Tibial nerve (tissue), 4 donors: Measurements from ENCODE around the gene SCYGR6. TPM values are rescaled to one million over a fixed set of nuclear protein-coding genes. Genes with fewer than 3 reads are reported as not detected.

Source experiments
- DNase-seq, 2 donors: peaks; one replicate each; pipeline ENCODE4 v3.0.0-alpha.2; 2019; ENCODE audit warnings: low spot score in 2 of 2
- H3K27ac ChIP-seq, 4 donors: fragments of 200-600 bp; sonication (generic) in 3 of 4; one replicate each; pipeline ENCODE4 v1.5.1; 2017 to 2019; ENCODE audit warnings: mild to moderate bottlenecking in 1 of 4
- H3K27me3 ChIP-seq, 2 donors: fragments of 200-600 bp; sonication (generic) in 1 of 2; one replicate each; pipeline versions ENCODE4 v1.5.1 to v1.6.0; 2017 to 2019
- H3K36me3 ChIP-seq, 3 donors: fragments of 200-600 bp; sonication (generic); one replicate each; pipeline ENCODE4 v1.5.1; 2018 to 2019
- H3K4me1 ChIP-seq, 4 donors: fragments of 200-600 bp; sonication (generic) in 3 of 4; one replicate each; pipeline ENCODE4 v1.5.1; 2017 to 2019
- H3K4me3 ChIP-seq, 4 donors: fragments of 200-600 bp; sonication (generic) in 3 of 4; one replicate each; pipeline ENCODE4 v1.5.1; 2017 to 2019; ENCODE audit warnings: mild to moderate bottlenecking in 1 of 4, moderate library complexity in 1 of 4
- H3K9me3 ChIP-seq, 4 donors: fragments of 200-600 bp; sonication (generic) in 3 of 4; one replicate each; pipeline ENCODE4 v1.5.1; 2017 to 2019
- CTCF ChIP-seq, 5 experiments: fragments of 200-600 bp in 3 of 5; fragments of 450-650 bp in 2 of 5; sonication (generic) in 3 of 5; IDR thresholded peaks; one replicate each; pipeline ENCODE4 v1.5.1; 2016 to 2019; ENCODE audit warnings: antibody characterized with exemption in 5 of 5, mild to moderate bottlenecking in 3 of 5, moderate library complexity in 2 of 5
- EP300 ChIP-seq, 2 donors: sonication (generic); formaldehyde crosslinking; IDR thresholded peaks; one replicate each; pipeline ENCODE4 v1.6.1; 2017; ENCODE audit warnings: antibody characterized with exemption in 2 of 2, mild to moderate bottlenecking in 1 of 2
- POLR2A ChIP-seq, 2 donors: fragments of 450-650 bp; IDR thresholded peaks; one replicate each; pipeline ENCODE4 v1.6.1; 2017; ENCODE audit warnings: antibody characterized with exemption in 2 of 2, mild to moderate bottlenecking in 2 of 2, moderate library complexity in 2 of 2
- WGBS, 2 donors: methylation state at CpG; one replicate each; pipeline ENCODE4 v1.1.5; 2018; 5-methylcytosine and 5-hydroxymethylcytosine counted together
- total RNA-seq, 4 donors: library from RNA; depleted of rRNA; stranded (reverse); fragments of >200 nt; gene quantifications; one replicate each; pipeline ENCODE4 v1.1.0, GENCODE V29; 2016

Gene SCYGR6
- total RNA-seq, 4 donors from 2014 or later = not detected

GRCh38 chr2:227720680-227721079 is 3.9 kb downstream of the SCYGR6 start:
- 88 to 93% methylated on average over 4 of the region's 4 CpGs for whole genome bisulfite sequencing, 2 donors
- Histone ChIP-seq H3K36me3 (no peaks in the 10 kb centered on the region), H3K4me1 (peaks cover 0 to 15% (median 0%) of the 10 kb centered on the region in 4 donors), H3K4me3 (no peak overlapping the region), H3K27me3 (no peaks in the 10 kb centered on the region), H3K27ac (no peak overlapping the region), H3K9me3 (no peaks in the 10 kb centered on the region)
- TF ChIP-seq POLR2A (IDR thresholded peaks at IDR 0.05) (no peak), EP300 (IDR thresholded peaks at IDR 0.05) (no peak), CTCF (IDR thresholded peaks at IDR 0.05) (no peak)
- no peak for DNase-seq

GRCh38 chr2:227719641-227720040 is 4.9 kb downstream of the SCYGR6 start:
- no peak overlapping the region for H3K4me3 ChIP-seq
- no peaks in the 10 kb centered on the region for H3K27me3 ChIP-seq
- H3K36me3 ChIP-seq = no peaks in the 10 kb centered on the region
- TF ChIP-seq EP300 (IDR thresholded peaks at IDR 0.05) (no peak), CTCF (IDR thresholded peaks at IDR 0.05) (no peak), POLR2A (IDR thresholded peaks at IDR 0.05) (no peak)
- 96 to 98% methylated on average over 4 of the region's 4 CpGs for WGBS, 2 donors
- no peaks in the 10 kb centered on the region for H3K9me3 ChIP-seq
- DNase-seq = no peak
- H3K4me1 ChIP-seq = peaks cover 0 to 15% (median 0%) of the 10 kb centered on the region in 4 donors
- H3K27ac ChIP-seq = no peak overlapping the region

GRCh38 chr2:227717687-227718567 is 6.6 kb downstream of the SCYGR6 start, which contains the start of gene SLC19A3:
SLC19A3 (minus strand) TSS chr2:227718028; CDS start chr2:227702318, 15,710 bp downstream.
- 2 to 3% methylated on average over 35 of the region's 35 CpGs for WGBS, 2 donors
- Histone ChIP-seq H3K4me1 (peaks cover 0 to 15% (median 0%) of the 10 kb centered on the region in 4 donors), H3K9me3 (no peaks in the 10 kb centered on the region), H3K27me3 (no peaks in the 10 kb centered on the region), H3K27ac (peak within 1 kb of the TSS; percentile 29 to 84 (median 50)), H3K4me3 (peak within 1 kb of the TSS; percentile 23 to 48 (median 25)), H3K36me3 (no peaks in the 10 kb centered on the region)
- no peak for TF ChIP-seq CTCF (IDR thresholded peaks at IDR 0.05)
- no peak for TF ChIP-seq POLR2A (IDR thresholded peaks at IDR 0.05)
- TF ChIP-seq EP300 (IDR thresholded peaks at IDR 0.05) = peak in 1 of 2 donors; percentile 57
- DNase-seq = peak; percentile 75 to 84

- H3K4me1 ChIP-seq = peaks cover 0 to 15% (median 0%) of the 10 kb centered on the region in 4 donors
- no peaks in the 10 kb centered on the region for H3K36me3 ChIP-seq
- no peak for DNase-seq
- TF ChIP-seq POLR2A (IDR thresholded peaks at IDR 0.05) (no peak), EP300 (IDR thresholded peaks at IDR 0.05) (no peak), CTCF (IDR thresholded peaks at IDR 0.05) (no peak)
- no peaks in the 10 kb centered on the region for H3K9me3 ChIP-seq
- 80 to 96% methylated on average over 2 of the region's 2 CpGs for WGBS, 2 donors
- no peak overlapping the region for H3K27ac ChIP-seq
- no peak overlapping the region for H3K4me3 ChIP-seq
- H3K27me3 ChIP-seq = no peaks in the 10 kb centered on the region
Measured at GRCh38 chr2:227716501-227716900, 8.1 kb downstream of the SCYGR6 start.

- 100% methylated on average over 1 of the region's 1 CpG for WGBS, 2 donors
- H3K27ac ChIP-seq = no peak overlapping the region
- H3K27me3 ChIP-seq = no peaks in the 10 kb centered on the region
- TF ChIP-seq POLR2A (IDR thresholded peaks at IDR 0.05) = no peak
- TF ChIP-seq EP300 (IDR thresholded peaks at IDR 0.05) = no peak
- TF ChIP-seq CTCF (IDR thresholded peaks at IDR 0.05) = no peak
- H3K4me1 ChIP-seq = peaks cover 0 to 10% (median 0%) of the 10 kb centered on the region in 4 donors
- no peaks in the 10 kb centered on the region for H3K9me3 ChIP-seq
- no peak overlapping the region for H3K4me3 ChIP-seq
- no peaks in the 10 kb centered on the region for H3K36me3 ChIP-seq
- DNase-seq = no peak
Measured at GRCh38 chr2:227713291-227713690, 11.3 kb downstream of the SCYGR6 start.
